Karpas-422 (cell line): ENCODE results near the gene GAP43. TPM values are rescaled to one million over a fixed set of nuclear protein-coding genes. Genes with fewer than 3 reads are reported as not detected.

Experiments
- DNase-seq: peaks from one replicate; pipeline ENCODE4 v3.0.0-alpha.2; 2015
- H2AFZ ChIP-seq: fragments of 200-600 bp; sonication (generic); 2 replicates; pipeline ENCODE4 v1.6.1; 2014; ENCODE audit warnings: antibody characterized with exemption, low read length, mixed read lengths
- H3K27ac ChIP-seq: fragments of 200-600 bp; sonication (generic); 2 replicates; pipeline ENCODE4 v1.5.1; 2014; ENCODE audit warnings: mild to moderate bottlenecking, low read length, moderate library complexity
- H3K27me3 ChIP-seq: fragments of 200-600 bp; sonication (generic); 2 replicates; pipeline ENCODE4 v1.6.1; 2014; ENCODE audit warnings: low read length, mixed read lengths
- H3K36me3 ChIP-seq: fragments of 200-600 bp; sonication (generic); 2 replicates; pipeline ENCODE4 v1.6.1; 2014; ENCODE audit warnings: low read length, mixed read lengths; ENCODE audit not compliant: insufficient read depth
- H3K4me1 ChIP-seq: fragments of 200-600 bp; sonication (generic); 2 replicates; pipeline ENCODE4 v1.6.1; 2014; ENCODE audit warnings: mild to moderate bottlenecking, low read length, mixed read lengths
- H3K4me2 ChIP-seq: fragments of 200-600 bp; sonication (generic); 2 replicates; pipeline ENCODE4 v1.6.1; 2014; ENCODE audit warnings: low read length, low read depth, mild to moderate bottlenecking; ENCODE audit not compliant: poor library complexity, severe bottlenecking
- H3K4me3 ChIP-seq: fragments of 200-600 bp; sonication (generic); 2 replicates; pipeline ENCODE4 v1.5.1; 2014; ENCODE audit warnings: mild to moderate bottlenecking, antibody characterized with exemption, low read length, mixed read lengths
- H3K79me2 ChIP-seq: fragments of 200-600 bp; sonication (generic); 2 replicates; pipeline ENCODE4 v1.6.1; 2014; ENCODE audit warnings: mild to moderate bottlenecking, low read length, mixed read lengths
- H3K9ac ChIP-seq: fragments of 200-600 bp; sonication (generic); 2 replicates; pipeline ENCODE4 v1.6.0; 2014; ENCODE audit warnings: low read length
- H3K9me2 ChIP-seq: fragments of 200-600 bp; sonication (generic), shearing (Covaris generic); replicated peaks from 2 replicates; pipeline ENCODE4 v1.6.0; 2014; ENCODE audit warnings: mild to moderate bottlenecking, low read length, moderate library complexity; ENCODE audit not compliant: insufficient read depth
- H3K9me3 ChIP-seq: fragments of 300-700, 200-600 bp; sonication (generic); 2 replicates; pipeline ENCODE4 v1.6.1; 2014; ENCODE audit warnings: low read length, mixed read lengths
- H4K20me1 ChIP-seq: fragments of 200-600 bp; sonication (generic); 2 replicates; pipeline ENCODE4 v1.6.1; 2014; ENCODE audit warnings: mild to moderate bottlenecking, antibody characterized with exemption, low read length, low read depth; ENCODE audit not compliant: insufficient read depth
- total RNA-seq: library from RNA; depleted of rRNA; stranded (reverse); fragments of >200 nt; shearing (Covaris generic); gene quantifications from 2 replicates; pipeline ENCODE4 v1.2.3, GENCODE V29; 2014; ENCODE audit warnings: low replicate concordance

GAP43 gene
- total RNA-seq, 1 experiment from 2014 or later, result not detected

DNA sequence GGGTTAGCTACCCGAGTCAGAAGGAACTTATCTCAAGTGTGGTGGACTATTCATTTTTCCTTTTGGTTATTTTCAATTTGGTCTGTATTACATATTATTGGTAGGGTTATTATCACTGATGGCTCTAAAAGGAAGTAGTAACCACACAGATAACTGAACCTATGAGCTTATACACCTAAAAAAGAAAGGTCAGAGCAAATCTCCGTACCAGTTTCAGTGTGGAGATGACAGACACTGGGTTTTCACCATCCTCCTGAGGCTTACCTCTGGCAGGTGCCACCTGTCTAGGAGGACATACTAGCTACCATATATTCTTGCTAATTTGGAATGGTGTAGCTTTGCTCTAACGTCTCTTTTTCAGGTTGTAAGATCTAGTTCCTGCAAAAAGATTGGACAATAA, 10.2 kb downstream of the GAP43 start:
- no peaks in the 10 kb centered on the region for H4K20me1 ChIP-seq
- no peak overlapping the region for H2AFZ ChIP-seq
- no peaks in the 10 kb centered on the region for H3K27me3 ChIP-seq
- H3K27ac ChIP-seq, result no peak overlapping the region
- no peaks in the 10 kb centered on the region for H3K4me1 ChIP-seq
- no peaks in the 10 kb centered on the region for H3K79me2 ChIP-seq
- H3K4me2 ChIP-seq, result no peak overlapping the region
- DNase-seq, result no peak
- H3K4me3 ChIP-seq, result no peak overlapping the region
- no peaks in the 10 kb centered on the region for H3K9me2 ChIP-seq
- H3K9ac ChIP-seq, result no peak overlapping the region
- no peaks in the 10 kb centered on the region for H3K36me3 ChIP-seq
- no peaks in the 10 kb centered on the region for H3K9me3 ChIP-seq

DNA sequence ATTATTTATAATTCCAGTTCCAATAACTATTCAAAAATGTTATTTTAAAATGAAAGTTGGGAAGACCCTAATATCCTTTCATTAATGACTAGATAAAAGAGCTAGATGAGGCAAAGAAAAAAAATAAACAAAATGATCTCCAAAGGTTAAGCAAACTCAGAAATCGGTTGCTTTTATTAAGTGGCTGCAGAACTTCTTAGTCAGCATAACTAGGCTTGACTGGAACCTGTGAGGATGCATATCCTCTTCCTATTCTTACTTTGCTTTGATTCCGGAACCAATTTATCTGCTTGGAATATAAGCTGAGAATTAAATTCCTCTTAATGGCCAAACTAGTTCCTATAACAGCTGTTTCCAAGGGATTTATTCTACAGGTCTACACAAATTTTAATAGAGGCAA, 10.7 kb downstream of the GAP43 start:
- Histone ChIP-seq H4K20me1 (no peaks in the 10 kb centered on the region), H3K9me2 (no peaks in the 10 kb centered on the region), H3K4me2 (no peak overlapping the region), H3K4me1 (no peaks in the 10 kb centered on the region), H3K36me3 (no peaks in the 10 kb centered on the region), H3K9ac (no peak overlapping the region), H3K4me3 (no peak overlapping the region), H3K27me3 (no peaks in the 10 kb centered on the region), H3K27ac (no peak overlapping the region), H2AFZ (no peak overlapping the region), H3K79me2 (no peaks in the 10 kb centered on the region), H3K9me3 (no peaks in the 10 kb centered on the region)
- DNase-seq, result no peak

DNA sequence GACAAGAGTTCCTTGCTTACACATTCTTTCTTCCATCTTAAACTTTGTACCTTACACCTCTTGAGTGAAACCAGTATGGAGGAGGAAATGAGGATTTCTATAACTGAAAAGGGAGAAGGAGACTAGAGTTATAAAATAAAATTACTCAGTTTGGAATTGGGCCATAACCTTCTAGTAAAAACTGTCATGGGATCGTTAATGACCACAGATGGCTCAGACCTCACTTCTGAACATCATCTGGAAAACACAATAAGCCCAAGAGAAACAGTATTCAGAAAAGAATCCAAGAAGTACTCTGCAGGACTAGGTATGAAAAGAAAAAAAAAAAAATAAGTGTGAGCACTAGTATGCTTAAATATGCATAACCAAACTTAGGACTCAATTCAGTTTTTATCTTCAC, 12.1 kb downstream of the GAP43 start:
- H3K36me3 ChIP-seq, result no peaks in the 10 kb centered on the region
- H3K27me3 ChIP-seq, result no peaks in the 10 kb centered on the region
- DNase-seq, result no peak
- no peak overlapping the region for H2AFZ ChIP-seq
- H3K9me3 ChIP-seq, result no peaks in the 10 kb centered on the region
- no peak overlapping the region for H3K4me2 ChIP-seq
- no peaks in the 10 kb centered on the region for H3K9me2 ChIP-seq
- no peak overlapping the region for H3K9ac ChIP-seq
- H3K79me2 ChIP-seq, result no peaks in the 10 kb centered on the region
- H4K20me1 ChIP-seq, result no peaks in the 10 kb centered on the region
- H3K4me3 ChIP-seq, result no peak overlapping the region
- H3K27ac ChIP-seq, result no peak overlapping the region
- H3K4me1 ChIP-seq, result no peaks in the 10 kb centered on the region

DNA sequence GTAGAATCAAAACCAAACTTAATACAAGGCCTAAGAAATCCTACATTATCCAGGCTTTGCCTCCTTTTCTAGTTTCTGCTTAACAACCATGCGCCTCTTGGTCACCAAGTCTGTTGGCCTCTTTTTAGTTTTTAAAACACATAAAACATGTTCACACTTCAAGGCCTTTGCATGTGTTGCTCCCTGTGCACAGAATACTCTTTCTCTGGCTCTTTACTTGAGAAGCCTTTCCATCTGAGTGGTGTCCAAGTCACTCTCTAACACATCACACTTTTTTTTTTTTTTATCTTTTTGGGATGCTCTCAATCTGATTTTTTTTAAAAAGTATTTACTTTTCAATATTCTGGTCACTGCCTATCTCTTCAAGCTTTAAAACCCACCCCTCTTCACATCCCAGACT, 14.9 kb downstream of the GAP43 start:
- no peaks in the 10 kb centered on the region for H3K79me2 ChIP-seq
- H3K9ac ChIP-seq, result no peak overlapping the region
- no peaks in the 10 kb centered on the region for H4K20me1 ChIP-seq
- no peaks in the 10 kb centered on the region for H3K9me3 ChIP-seq
- no peaks in the 10 kb centered on the region for H3K36me3 ChIP-seq
- H3K27ac ChIP-seq, result no peak overlapping the region
- H3K4me3 ChIP-seq, result no peak overlapping the region
- no peak for DNase-seq
- no peaks in the 10 kb centered on the region for H3K9me2 ChIP-seq
- H3K4me2 ChIP-seq, result no peak overlapping the region
- H2AFZ ChIP-seq, result no peak overlapping the region
- no peaks in the 10 kb centered on the region for H3K4me1 ChIP-seq
- no peaks in the 10 kb centered on the region for H3K27me3 ChIP-seq

DNA sequence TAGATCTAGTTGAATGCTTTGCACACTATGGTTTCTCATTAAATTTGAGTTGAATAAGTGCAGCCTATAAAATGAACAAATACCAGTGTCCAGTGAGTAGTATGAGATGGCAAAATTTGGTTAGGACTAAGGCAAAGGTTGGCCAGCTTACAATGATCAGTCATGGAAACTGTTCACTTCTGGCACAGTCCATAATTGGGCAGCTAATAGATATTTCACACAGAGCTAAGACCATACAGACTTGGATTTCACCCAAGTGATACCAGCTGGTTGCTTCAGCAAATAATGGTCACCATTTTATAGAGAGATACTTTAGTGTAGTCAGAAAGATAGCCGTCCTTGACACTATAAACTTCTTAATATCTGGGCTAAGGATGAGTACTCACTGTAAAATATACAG, 15.7 kb downstream of the GAP43 start:
- Histone ChIP-seq H3K4me3 (no peak overlapping the region), H3K36me3 (no peaks in the 10 kb centered on the region), H3K27me3 (no peaks in the 10 kb centered on the region), H3K9me2 (no peaks in the 10 kb centered on the region), H3K27ac (no peak overlapping the region), H3K9ac (no peak overlapping the region), H3K79me2 (no peaks in the 10 kb centered on the region), H3K4me1 (no peaks in the 10 kb centered on the region), H3K4me2 (no peak overlapping the region), H3K9me3 (no peaks in the 10 kb centered on the region), H4K20me1 (no peaks in the 10 kb centered on the region), H2AFZ (no peak overlapping the region)
- DNase-seq, result no peak

DNA sequence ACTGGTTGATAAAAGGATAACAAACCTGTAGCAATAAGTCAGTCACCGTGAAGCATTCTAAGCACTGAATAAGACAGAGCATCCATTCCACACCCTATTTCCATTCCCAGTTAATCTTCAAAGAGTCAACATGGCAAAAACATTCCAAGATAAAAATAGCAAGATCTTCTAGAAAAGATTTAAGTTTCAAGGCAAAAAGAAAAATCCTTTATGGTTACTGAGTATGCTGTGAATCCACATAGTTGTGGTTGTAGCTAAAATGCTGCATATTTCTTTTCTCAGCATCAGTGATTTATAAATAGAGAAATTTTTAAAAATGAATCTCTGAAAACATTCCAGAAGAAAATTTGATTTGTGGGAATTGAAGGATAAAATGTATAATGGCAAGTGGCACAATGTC, 21.1 kb downstream of the GAP43 start:
- no peak for DNase-seq
- no peaks in the 10 kb centered on the region for H3K79me2 ChIP-seq
- no peak overlapping the region for H3K9ac ChIP-seq
- H3K36me3 ChIP-seq, result no peaks in the 10 kb centered on the region
- H3K27ac ChIP-seq, result no peak overlapping the region
- H3K4me3 ChIP-seq, result no peak overlapping the region
- H3K27me3 ChIP-seq, result no peaks in the 10 kb centered on the region
- no peak overlapping the region for H2AFZ ChIP-seq
- no peaks in the 10 kb centered on the region for H3K9me2 ChIP-seq
- no peaks in the 10 kb centered on the region for H4K20me1 ChIP-seq
- no peaks in the 10 kb centered on the region for H3K9me3 ChIP-seq
- no peaks in the 10 kb centered on the region for H3K4me1 ChIP-seq
- no peak overlapping the region for H3K4me2 ChIP-seq

DNA sequence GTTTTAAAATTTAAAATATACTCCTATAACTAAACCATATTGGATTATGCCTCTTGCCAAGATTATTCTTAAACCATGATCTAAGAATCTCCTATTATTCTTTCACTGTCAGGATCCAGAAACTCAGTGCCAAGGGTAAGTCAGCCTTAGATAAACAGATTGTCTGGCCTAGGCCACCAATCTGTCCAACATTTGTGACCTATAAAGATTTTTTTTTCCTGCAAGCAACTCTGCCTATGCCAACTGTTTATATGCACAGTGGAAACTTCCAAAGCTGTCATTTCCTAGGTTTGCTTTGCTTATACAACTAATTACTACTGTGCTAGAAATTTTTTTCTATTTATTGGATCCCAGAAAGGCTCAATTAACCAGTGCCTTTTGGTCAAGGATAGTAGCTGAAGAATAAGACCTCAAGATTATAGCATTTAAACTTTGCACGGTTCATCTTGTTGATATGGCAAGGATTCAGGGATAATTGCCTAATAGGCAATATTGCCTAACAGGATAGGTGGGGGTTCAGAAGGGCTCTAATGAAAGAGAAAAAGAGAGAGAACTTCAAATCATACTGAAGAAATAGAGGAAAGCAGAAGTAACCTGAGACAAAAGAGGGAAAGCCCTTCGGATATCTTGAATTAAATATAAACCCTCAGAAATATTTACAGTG, 22.8 kb downstream of the GAP43 start:
- no peak overlapping the region for H3K4me3 ChIP-seq
- no peak overlapping the region for H3K4me2 ChIP-seq
- no peaks in the 10 kb centered on the region for H3K27me3 ChIP-seq
- no peaks in the 10 kb centered on the region for H3K36me3 ChIP-seq
- H3K9ac ChIP-seq, result no peak overlapping the region
- H3K79me2 ChIP-seq, result no peaks in the 10 kb centered on the region
- peaks cover 2% of the 10 kb centered on the region for H3K4me1 ChIP-seq
- no peaks in the 10 kb centered on the region for H4K20me1 ChIP-seq
- H3K27ac ChIP-seq, result no peak overlapping the region
- H2AFZ ChIP-seq, result no peak overlapping the region
- no peak for DNase-seq
- no peaks in the 10 kb centered on the region for H3K9me2 ChIP-seq
- no peaks in the 10 kb centered on the region for H3K9me3 ChIP-seq

DNA sequence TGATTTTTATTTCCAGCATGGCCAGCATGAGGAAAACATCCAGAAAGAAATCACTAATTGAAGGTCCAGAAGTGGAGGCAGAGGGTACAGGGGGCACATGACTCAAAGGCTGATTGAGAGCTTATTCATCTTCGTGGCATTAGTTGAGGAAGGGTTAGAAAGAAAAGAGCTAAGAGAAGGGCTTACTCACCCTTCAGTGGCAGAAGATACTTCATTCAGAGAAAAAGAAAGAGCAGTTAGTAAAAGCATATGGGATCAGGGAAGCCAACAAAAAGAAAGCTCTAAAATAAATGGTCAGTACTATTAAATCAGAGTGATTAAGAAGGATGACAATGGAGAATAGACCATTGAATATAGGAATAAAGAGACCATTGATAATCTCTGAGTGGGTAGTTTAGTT, 25.2 kb downstream of the GAP43 start:
- H3K4me3 ChIP-seq, result no peak overlapping the region
- peaks cover 20% of the 10 kb centered on the region for H3K4me1 ChIP-seq
- H3K4me2 ChIP-seq, result no peak overlapping the region
- no peak overlapping the region for H3K27ac ChIP-seq
- no peaks in the 10 kb centered on the region for H3K27me3 ChIP-seq
- H3K36me3 ChIP-seq, result no peaks in the 10 kb centered on the region
- no peak overlapping the region for H2AFZ ChIP-seq
- H3K9me3 ChIP-seq, result no peaks in the 10 kb centered on the region
- no peak for DNase-seq
- no peaks in the 10 kb centered on the region for H4K20me1 ChIP-seq
- H3K9ac ChIP-seq, result no peak overlapping the region
- no peaks in the 10 kb centered on the region for H3K9me2 ChIP-seq
- no peaks in the 10 kb centered on the region for H3K79me2 ChIP-seq

DNA sequence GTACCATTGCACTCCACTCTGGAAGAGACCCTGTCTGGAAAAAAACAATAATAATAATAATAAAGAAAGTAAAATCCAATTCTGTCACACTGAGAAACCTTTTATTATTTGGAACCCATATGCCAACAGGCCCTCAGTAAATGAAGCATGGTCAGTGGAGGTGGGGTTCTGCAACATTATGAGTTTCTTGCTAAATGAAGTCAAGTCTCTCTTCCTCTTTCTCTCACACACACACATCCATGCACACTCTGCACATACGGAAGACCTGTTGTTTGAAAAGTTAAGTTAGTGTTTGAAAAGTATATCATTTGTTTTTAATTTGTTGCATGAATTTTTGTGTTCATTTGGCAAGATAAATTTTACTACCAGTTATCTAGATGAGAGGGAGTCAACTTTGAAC, 27.8 kb downstream of the GAP43 start:
- H4K20me1 ChIP-seq, result no peaks in the 10 kb centered on the region
- H3K27ac ChIP-seq, result no peak overlapping the region
- no peaks in the 10 kb centered on the region for H3K36me3 ChIP-seq
- H2AFZ ChIP-seq, result no peak overlapping the region
- no peak overlapping the region for H3K9ac ChIP-seq
- H3K9me2 ChIP-seq, result no peaks in the 10 kb centered on the region
- no peaks in the 10 kb centered on the region for H3K9me3 ChIP-seq
- no peak overlapping the region for H3K4me3 ChIP-seq
- no peaks in the 10 kb centered on the region for H3K27me3 ChIP-seq
- peak; percentile 57 for DNase-seq
- H3K79me2 ChIP-seq, result no peaks in the 10 kb centered on the region
- H3K4me1 ChIP-seq, result peaks cover 20% of the 10 kb centered on the region
- peak overlapping the region; percentile 42 for H3K4me2 ChIP-seq
